Left ventricle myocardium inferior (tissue), 1 donor: Measurements from ENCODE around the gene KDM2A. TPM values are rescaled to one million over a fixed set of nuclear protein-coding genes. Genes with fewer than 3 reads are reported as not detected.

Experiments used
- DNase-seq: peaks from one replicate; pipeline ENCODE4 v3.0.0-alpha.2; 2020
- H3K27ac ChIP-seq: fragments of 200-600 bp; replicated peaks from 2 replicates; pipeline ENCODE4 v1.8.0; 2021
- H3K27me3 ChIP-seq: fragments of 200-600 bp; 2 replicates; pipeline ENCODE4 v1.8.0; 2021; ENCODE audit warnings: low read depth
- H3K36me3 ChIP-seq: fragments of 200-600 bp; 2 replicates; pipeline ENCODE4 v1.8.0; 2021
- H3K4me1 ChIP-seq: fragments of 200-600 bp; 2 replicates; pipeline ENCODE4 v1.8.0; 2021
- H3K4me3 ChIP-seq: fragments of 200-600 bp; 2 replicates; pipeline ENCODE4 v1.8.0; 2021; ENCODE audit warnings: mild to moderate bottlenecking, moderate library complexity
- H3K9me3 ChIP-seq: fragments of 200-600 bp; replicated peaks from 2 replicates; pipeline ENCODE4 v1.8.0; 2021
- intact Hi-C: fragments of 100-400 bp; cut with micrococcal nuclease; formaldehyde crosslinking; loops from one replicate; pipeline ENCODE4 v1.11.0; 2022
- total RNA-seq: library from RNA; stranded (reverse); fragmentation: NEBNext Ultra II Directional; extraction: Animal tissue kit (Norgen Biotek cat#: 25700); gene quantifications from one replicate; pipeline ENCODE4 v1.2.1, GENCODE V29; 2021
- TF ChIP-seq, protein P1 (sequence below): fragments of 200-600 bp; IDR thresholded peaks from 2 replicates; pipeline ENCODE4 v1.8.0; 2021; ENCODE audit warnings: antibody characterized with exemption, mild to moderate bottlenecking, borderline replicate concordance
- donor health status: DM: no; HTN: yes; CAD: no; lungs with severe emphysema.

KDM2A gene
- total RNA-seq, 1 donor from 2014 or later, result 37.6 TPM

DNA sequence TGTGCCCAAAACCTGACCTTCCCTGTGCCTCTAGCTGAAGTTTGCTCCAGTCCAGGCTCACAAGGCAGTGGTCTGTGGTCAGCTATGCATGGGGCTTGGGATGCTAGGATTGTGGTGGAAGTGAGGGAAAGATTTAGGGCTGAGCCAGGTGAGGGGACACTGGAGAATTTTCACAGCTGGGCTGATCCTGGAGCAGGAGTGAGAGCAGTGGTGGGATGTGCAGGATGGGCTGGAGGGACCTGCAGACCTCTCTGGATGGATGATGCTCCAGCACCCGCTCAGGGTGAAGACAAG lies 23.9 kb upstream of the KDM2A start:
- Histone ChIP-seq H3K27me3 (peaks cover 12% of the 10 kb centered on the region), H3K36me3 (no peaks in the 10 kb centered on the region), H3K4me3 (no peak overlapping the region), H3K4me1 (peaks cover 9% of the 10 kb centered on the region), H3K27ac (no peak overlapping the region), H3K9me3 (no peaks in the 10 kb centered on the region)
- no peak for DNase-seq
- intact Hi-C loops, result no loop called here
- TF ChIP-seq, protein P1, sequence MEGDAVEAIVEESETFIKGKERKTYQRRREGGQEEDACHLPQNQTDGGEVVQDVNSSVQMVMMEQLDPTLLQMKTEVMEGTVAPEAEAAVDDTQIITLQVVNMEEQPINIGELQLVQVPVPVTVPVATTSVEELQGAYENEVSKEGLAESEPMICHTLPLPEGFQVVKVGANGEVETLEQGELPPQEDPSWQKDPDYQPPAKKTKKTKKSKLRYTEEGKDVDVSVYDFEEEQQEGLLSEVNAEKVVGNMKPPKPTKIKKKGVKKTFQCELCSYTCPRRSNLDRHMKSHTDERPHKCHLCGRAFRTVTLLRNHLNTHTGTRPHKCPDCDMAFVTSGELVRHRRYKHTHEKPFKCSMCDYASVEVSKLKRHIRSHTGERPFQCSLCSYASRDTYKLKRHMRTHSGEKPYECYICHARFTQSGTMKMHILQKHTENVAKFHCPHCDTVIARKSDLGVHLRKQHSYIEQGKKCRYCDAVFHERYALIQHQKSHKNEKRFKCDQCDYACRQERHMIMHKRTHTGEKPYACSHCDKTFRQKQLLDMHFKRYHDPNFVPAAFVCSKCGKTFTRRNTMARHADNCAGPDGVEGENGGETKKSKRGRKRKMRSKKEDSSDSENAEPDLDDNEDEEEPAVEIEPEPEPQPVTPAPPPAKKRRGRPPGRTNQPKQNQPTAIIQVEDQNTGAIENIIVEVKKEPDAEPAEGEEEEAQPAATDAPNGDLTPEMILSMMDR, result no peak

GRCh38 chr11:67098799-67099429 lies 20.1 kb upstream of the KDM2A start:
- Histone ChIP-seq H3K27ac (no peak overlapping the region), H3K27me3 (no peaks in the 10 kb centered on the region), H3K9me3 (no peaks in the 10 kb centered on the region), H3K36me3 (no peaks in the 10 kb centered on the region), H3K4me3 (no peak overlapping the region), H3K4me1 (peaks cover 9% of the 10 kb centered on the region)
- TF ChIP-seq, protein P1, result no peak
- DNase-seq, result peak; percentile 43
- intact Hi-C loops, result no loop called here

DNA sequence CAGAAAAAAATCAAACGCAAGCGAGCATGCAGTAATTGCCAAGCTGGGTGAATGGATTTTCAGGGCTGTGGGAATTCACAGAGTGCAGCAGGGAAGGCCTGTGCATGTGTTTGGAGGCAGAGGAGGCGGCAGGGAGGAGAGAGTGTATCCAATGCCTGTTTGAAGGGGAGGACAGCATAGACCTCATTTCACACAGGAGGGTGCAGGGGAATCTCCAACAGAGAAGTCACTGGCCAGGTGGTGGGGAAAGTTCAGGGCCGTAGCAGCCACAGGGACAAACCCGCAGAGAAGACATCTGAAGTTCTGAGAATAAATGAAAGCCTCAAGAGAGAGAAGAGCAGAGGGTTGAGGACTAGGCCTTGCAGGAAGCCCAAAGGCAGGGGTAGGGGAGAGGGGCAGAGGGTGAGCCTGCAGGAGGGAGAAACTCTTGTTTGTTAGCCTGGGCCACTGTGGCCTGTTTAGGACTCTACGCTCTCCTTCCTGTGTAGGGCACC lies 19.2 kb upstream of the KDM2A start:
- TF ChIP-seq, protein P1, result no peak
- DNase-seq, result no peak
- Histone ChIP-seq H3K27ac (no peak overlapping the region), H3K4me3 (no peak overlapping the region), H3K4me1 (peaks cover 9% of the 10 kb centered on the region), H3K27me3 (no peaks in the 10 kb centered on the region), H3K9me3 (no peaks in the 10 kb centered on the region), H3K36me3 (no peaks in the 10 kb centered on the region)
- intact Hi-C loops, result no loop called here

DNA sequence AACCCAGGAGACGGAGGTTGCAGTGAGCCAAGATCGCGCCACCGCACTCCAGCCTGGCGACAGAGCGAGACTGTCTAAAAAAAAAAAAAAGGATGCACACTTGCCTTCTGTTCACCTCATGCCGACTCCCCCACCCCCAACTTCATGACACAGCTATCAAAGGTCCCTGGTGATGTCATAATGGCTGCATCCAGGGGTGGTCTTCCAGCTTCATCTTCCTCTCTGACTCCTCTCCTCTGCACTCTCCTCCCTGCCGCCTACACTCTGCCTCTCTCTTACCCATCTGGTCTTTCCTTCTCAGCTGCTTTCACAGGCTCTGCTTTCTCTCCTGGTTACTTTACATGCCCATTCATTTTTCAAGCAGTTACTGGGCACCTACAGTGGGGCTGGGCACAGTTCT lies 16.4 kb upstream of the KDM2A start:
- TF ChIP-seq, protein P1, result no peak
- no peak overlapping the region for H3K4me3 ChIP-seq
- H3K4me1 ChIP-seq, result peaks cover 14% of the 10 kb centered on the region
- no peak for DNase-seq
- H3K27ac ChIP-seq, result no peak overlapping the region
- intact Hi-C loops, result no loop called here
- H3K27me3 ChIP-seq, result no peaks in the 10 kb centered on the region
- no peaks in the 10 kb centered on the region for H3K36me3 ChIP-seq
- no peaks in the 10 kb centered on the region for H3K9me3 ChIP-seq

DNA sequence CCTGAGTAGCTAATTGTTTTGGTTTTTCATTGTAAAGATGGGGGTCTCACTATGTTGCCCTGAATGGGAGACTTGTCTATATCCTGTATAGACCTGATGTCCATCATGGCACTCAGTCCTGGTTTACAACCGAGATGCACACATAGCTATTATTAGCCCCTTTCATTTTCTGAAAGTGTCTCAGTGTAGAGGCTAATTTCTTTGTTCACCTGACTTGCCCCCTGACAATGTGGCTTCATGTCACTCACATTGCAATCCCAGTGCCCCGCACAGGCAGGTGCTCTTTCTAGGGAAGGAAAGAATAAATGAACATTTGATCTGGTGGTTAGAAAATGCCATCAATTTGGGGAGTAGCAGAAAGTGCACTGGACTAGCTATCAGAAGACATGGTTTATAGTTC lies 13.1 kb upstream of the KDM2A start:
- intact Hi-C loops, result no loop called here
- Histone ChIP-seq H3K9me3 (no peaks in the 10 kb centered on the region), H3K4me1 (peaks cover 10% of the 10 kb centered on the region), H3K27ac (no peak overlapping the region), H3K4me3 (no peak overlapping the region), H3K36me3 (no peaks in the 10 kb centered on the region), H3K27me3 (no peaks in the 10 kb centered on the region)
- no peak for DNase-seq
- TF ChIP-seq, protein P1, result no peak

GRCh38 chr11:67111261-67111660 lies 7.8 kb upstream of the KDM2A start:
- no peaks in the 10 kb centered on the region for H3K36me3 ChIP-seq
- H3K9me3 ChIP-seq, result no peaks in the 10 kb centered on the region
- H3K27me3 ChIP-seq, result no peaks in the 10 kb centered on the region
- H3K27ac ChIP-seq, result no peak overlapping the region
- intact Hi-C loops, result no loop called here
- DNase-seq, result no peak
- no peak overlapping the region for H3K4me3 ChIP-seq
- H3K4me1 ChIP-seq, result peaks cover 14% of the 10 kb centered on the region
- TF ChIP-seq, protein P1, result no peak
